ENCODE results near the gene MTHFD2. TPM values are rescaled to one million over a fixed set of nuclear protein-coding genes. Genes with fewer than 3 reads are reported as not detected.

The MTHFD2 gene
- total RNA-seq, 1 donor = 254 TPM

- H3K4me3 ChIP-seq (ENCODE audit: low read depth, low read length) = no peak overlapping the region
- no peak for DNase-seq (ENCODE audit: low read depth)
- TF ChIP-seq CTCF (IDR thresholded peaks at IDR 0.05; ENCODE audit: insufficient read depth, low read length) = no peak
Measured at GRCh38 chr2:74164761-74165160, 33.7 kb upstream of the MTHFD2 start.

GRCh38 chr2:74168739-74169138, 29.7 kb upstream of the MTHFD2 start:
- no peak for DNase-seq (ENCODE audit: low read depth)
- no peak overlapping the region for H3K4me3 ChIP-seq (ENCODE audit: low read depth, low read length)
- TF ChIP-seq CTCF (IDR thresholded peaks at IDR 0.05; ENCODE audit: insufficient read depth, low read length) = no peak

GRCh38 chr2:74174909-74175308, 23.5 kb upstream of the MTHFD2 start:
- DNase-seq (ENCODE audit: low read depth) = no peak
- H3K4me3 ChIP-seq (ENCODE audit: low read depth, low read length) = no peak overlapping the region
- no peak for TF ChIP-seq CTCF (IDR thresholded peaks at IDR 0.05; ENCODE audit: insufficient read depth, low read length)

GRCh38 chr2:74177696-74178095, 20.7 kb upstream of the MTHFD2 start:
- DNase-seq (ENCODE audit: low read depth) = no peak
- no peak for TF ChIP-seq CTCF (IDR thresholded peaks at IDR 0.05; ENCODE audit: insufficient read depth, low read length)
- peak overlapping the region; percentile 69 for H3K4me3 ChIP-seq (ENCODE audit: low read depth, low read length)

- DNase-seq (ENCODE audit: low read depth) = peak; percentile 98
- H3K4me3 ChIP-seq (ENCODE audit: low read depth, low read length) = peak within 1 kb of the TSS; percentile 69
- no peak for TF ChIP-seq CTCF (IDR thresholded peaks at IDR 0.05; ENCODE audit: insufficient read depth, low read length)
Measured at GRCh38 chr2:74178211-74179062, 20.0 kb upstream of the MTHFD2 start, which contains the start of gene MOB1A. Gene MOB1A (minus strand): TSS chr2:74178879. CDS start chr2:74178674, 205 bp downstream.

- TF ChIP-seq CTCF (IDR thresholded peaks at IDR 0.05; ENCODE audit: insufficient read depth, low read length) = peak; percentile 47
- no peak for DNase-seq (ENCODE audit: low read depth)
- H3K4me3 ChIP-seq (ENCODE audit: low read depth, low read length) = peak overlapping the region; percentile 65
Measured at GRCh38 chr2:74179063-74179865, 19.2 kb upstream of the MTHFD2 start.
